Liver (tissue), 9 donors: ENCODE measurements around the gene MYO3B. TPM values are rescaled to one million over a fixed set of nuclear protein-coding genes. Genes with fewer than 3 reads are reported as not detected.

ENCODE experiments used
- DNase-seq: peaks from one replicate; pipeline ENCODE4 v3.0.0-alpha.2; 2017; ENCODE audit warnings: low spot score
- H3K27ac ChIP-seq, 2 donors: one replicate each; pipeline ENCODE4 v1.7.0; 2013; ENCODE audit warnings: inconsistent platforms in 2 of 2, low read length in 2 of 2, control low read depth in 1 of 2, low read depth in 1 of 2, mild to moderate bottlenecking in 1 of 2
- H3K27me3 ChIP-seq, 4 donors: one replicate each; pipeline versions ENCODE4 v1.6.1 to v1.7.0; 2013; ENCODE audit warnings: low read length in 3 of 4, inconsistent platforms in 1 of 4, mild to moderate bottlenecking in 1 of 4, moderate library complexity in 1 of 4; ENCODE audit not compliant: control insufficient read depth in 4 of 4, insufficient read depth in 4 of 4
- H3K36me3 ChIP-seq, 4 donors: one replicate each; pipeline versions ENCODE4 v1.6.1 to v1.7.0; 2013; ENCODE audit warnings: low read length in 3 of 4, mild to moderate bottlenecking in 3 of 4, low read depth in 1 of 4, moderate library complexity in 1 of 4; ENCODE audit not compliant: control insufficient read depth in 4 of 4, insufficient read depth in 3 of 4
- H3K4me1 ChIP-seq, 4 donors: one replicate each; pipeline versions ENCODE4 v1.6.1 to v1.7.0; 2013; ENCODE audit warnings: low read length in 3 of 4, mild to moderate bottlenecking in 3 of 4, moderate library complexity in 1 of 4; ENCODE audit not compliant: control insufficient read depth in 4 of 4, insufficient read depth in 4 of 4
- H3K4me3 ChIP-seq, 3 donors: one replicate each; pipeline versions ENCODE4 v1.6.1 to v1.7.0; 2013; ENCODE audit warnings: low read length in 3 of 3, control low read depth in 1 of 3, low read depth in 1 of 3, mild to moderate bottlenecking in 1 of 3
- H3K9ac ChIP-seq, 2 donors: one replicate each; pipeline ENCODE4 v1.7.0; 2013; ENCODE audit warnings: low read length in 2 of 2, mild to moderate bottlenecking in 2 of 2, moderate library complexity in 2 of 2, control low read depth in 1 of 2, low read depth in 1 of 2
- H3K9me3 ChIP-seq, 4 donors: one replicate each; pipeline versions ENCODE4 v1.6.1 to v1.7.0; 2013; ENCODE audit warnings: low read length in 3 of 4; ENCODE audit not compliant: control insufficient read depth in 4 of 4
- ATF3 ChIP-seq: IDR thresholded peaks from 2 replicates; pipeline ENCODE4 v1.6.1; 2016; ENCODE audit warnings: antibody characterized with exemption
- CTCF ChIP-seq: fragments of 150-350 bp; IDR thresholded peaks from 2 replicates; pipeline ENCODE4 v1.5.1; 2017; ENCODE audit warnings: improper control_type of control experiment, low read depth, low read length; ENCODE audit not compliant: missing input control
- EGR1 ChIP-seq, 2 donors: IDR thresholded peaks; 2 replicates each; pipeline ENCODE4 v1.6.1; 2016 to 2018; ENCODE audit warnings: antibody characterized with exemption in 2 of 2, low read depth in 2 of 2
- FOXA1 ChIP-seq: IDR thresholded peaks from 2 replicates; pipeline ENCODE4 v1.6.1; 2016; ENCODE audit warnings: antibody characterized with exemption
- FOXA2 ChIP-seq: IDR thresholded peaks from 2 replicates; pipeline ENCODE4 v1.6.1; 2016; ENCODE audit warnings: antibody characterized with exemption
- GABPA ChIP-seq, 2 donors: IDR thresholded peaks in 1 of 2; conservative IDR thresholded peaks in 1 of 2; 2 replicates each; pipeline ENCODE4 v1.6.1; 2016; ENCODE audit warnings: antibody characterized with exemption in 2 of 2, mild to moderate bottlenecking in 1 of 2, moderate library complexity in 1 of 2
- HNF4A ChIP-seq, 2 donors: conservative IDR thresholded peaks; 2 replicates each; pipeline ENCODE4 v1.6.1; 2016; ENCODE audit warnings: antibody characterized with exemption in 2 of 2, mild to moderate bottlenecking in 2 of 2
- HNF4G ChIP-seq: IDR thresholded peaks from 2 replicates; pipeline ENCODE4 v1.6.1; 2016; ENCODE audit warnings: antibody characterized with exemption
- JUND ChIP-seq, 2 donors: IDR thresholded peaks; 2 replicates each; pipeline ENCODE4 v1.6.1; 2016; ENCODE audit warnings: antibody characterized with exemption in 2 of 2
- MAX ChIP-seq: IDR thresholded peaks from 2 replicates; pipeline ENCODE4 v1.6.1; 2016; ENCODE audit warnings: antibody characterized with exemption
- NR2F2 ChIP-seq: IDR thresholded peaks from 2 replicates; pipeline ENCODE4 v1.6.1; 2016; ENCODE audit warnings: antibody characterized with exemption
- RAD21 ChIP-seq, 2 donors: IDR thresholded peaks; 2 replicates each; pipeline ENCODE4 v1.6.1; 2016; ENCODE audit warnings: antibody characterized with exemption in 2 of 2, mild to moderate bottlenecking in 2 of 2
- REST ChIP-seq: IDR thresholded peaks from 2 replicates; pipeline ENCODE4 v1.6.1; 2016; ENCODE audit warnings: antibody characterized with exemption, mild to moderate bottlenecking
- RXRA ChIP-seq, 2 donors: IDR thresholded peaks; 2 replicates each; pipeline ENCODE4 v1.6.1; 2017 to 2018; ENCODE audit warnings: antibody characterized with exemption in 2 of 2, mild to moderate bottlenecking in 1 of 2
- SP1 ChIP-seq: IDR thresholded peaks from 2 replicates; pipeline ENCODE4 v1.6.1; 2018; ENCODE audit warnings: antibody characterized with exemption, mild to moderate bottlenecking
- TAF1 ChIP-seq: conservative IDR thresholded peaks from 2 replicates; pipeline ENCODE4 v1.6.1; 2016; ENCODE audit warnings: antibody characterized with exemption, mild to moderate bottlenecking
- YY1 ChIP-seq: IDR thresholded peaks from 2 replicates; pipeline ENCODE4 v1.6.1; 2016; ENCODE audit warnings: antibody characterized with exemption, mild to moderate bottlenecking
- ZBTB33 ChIP-seq: IDR thresholded peaks from 2 replicates; pipeline ENCODE4 v1.6.1; 2016; ENCODE audit warnings: antibody characterized with exemption
- WGBS: extraction: QIAGEN DNeasy Blood & Tissue Kit; methylation state at CpG from one replicate; pipeline ENCODE4 v1.1.7; 2013; 5-methylcytosine and 5-hydroxymethylcytosine counted together
- polyA plus RNA-seq, 2 donors: library from polyadenylated mRNA; stranded (reverse) in 1 of 2; unstranded in 1 of 2; fragments of 200-250 nt in 1 of 2; fragments of >200 nt in 1 of 2; fragmentation: Nextera tagmentation in 1 of 2; extraction: Ambion mirVana in 1 of 2; gene quantifications; one replicate each; pipeline versions ENCODE4 v1.2.1 to v1.2.3, GENCODE V29; 2013 to 2015
- total RNA-seq, 2 donors: library from RNA; depleted of rRNA; stranded (reverse); fragments of >200 nt; gene quantifications; one replicate each; pipeline ENCODE4 v1.2.3, GENCODE V29; 2014
- donor health status: healthy.
- donor health status: healthy.
- donor health status: healthy.
- donor health status: healthy.
- donor health status: healthy.

MYO3B gene
- total and polyA plus RNA-seq, 4 donors: under 0.01 to 0.05 TPM; not detected in 2

GRCh38 chr2:170454471-170455372, 276.8 kb downstream of the MYO3B start:
- no peaks in the 10 kb centered on the region for H3K36me3 ChIP-seq
- H3K4me1 ChIP-seq: peaks cover 3 to 18% (median 9%) of the 10 kb centered on the region in 4 donors
- H3K9ac ChIP-seq: peak overlapping the region in 1 of 2 donors; percentile 20
- no peaks in the 10 kb centered on the region for H3K9me3 ChIP-seq
- WGBS: 81% methylated on average over 7 of the region's 7 CpGs
- TF ChIP-seq GABPA (IDR thresholded peaks at IDR 0.05 in 1 of 2, conservative IDR thresholded peaks at IDR 0.05 in 1 of 2): no peak
- TF ChIP-seq JUND (IDR thresholded peaks at IDR 0.05): no peak
- TF ChIP-seq REST: no peak
- no peak for TF ChIP-seq FOXA1
- no peak for TF ChIP-seq YY1
- no peak for TF ChIP-seq NR2F2
- no peak for TF ChIP-seq HNF4A (conservative IDR thresholded peaks at IDR 0.05)
- no peak for TF ChIP-seq CTCF
- no peak for TF ChIP-seq FOXA2
- no peak for TF ChIP-seq TAF1
- TF ChIP-seq RAD21 (IDR thresholded peaks at IDR 0.05): no peak
- no peak for TF ChIP-seq ZBTB33
- no peak for TF ChIP-seq HNF4G
- TF ChIP-seq MAX: no peak
- no peak for TF ChIP-seq ATF3
- no peak for TF ChIP-seq EGR1 (IDR thresholded peaks at IDR 0.05; ENCODE audit: low read depth in 2 of 2)
- TF ChIP-seq SP1: no peak
- TF ChIP-seq RXRA (IDR thresholded peaks at IDR 0.05): no peak
- DNase-seq: no peak
- peak overlapping the region in 1 of 2 donors; percentile 81 for H3K27ac ChIP-seq
- no peak overlapping the region for H3K4me3 ChIP-seq
- no peaks in the 10 kb centered on the region for H3K27me3 ChIP-seq
